Stimulated activated CD4-positive, alpha-beta T cell treated with anti-CD3 and anti-CD28 coated beads, Interleukin-1b, Interleukin-23, amount 100 ng/mL, for 48 hours (primary cell): ENCODE measurements around the gene FMNL2.

Experiments
- DNase-seq: peaks from one replicate; pipeline ENCODE4 v3.0.0-alpha.2; 2020

The FMNL2 gene

DNA sequence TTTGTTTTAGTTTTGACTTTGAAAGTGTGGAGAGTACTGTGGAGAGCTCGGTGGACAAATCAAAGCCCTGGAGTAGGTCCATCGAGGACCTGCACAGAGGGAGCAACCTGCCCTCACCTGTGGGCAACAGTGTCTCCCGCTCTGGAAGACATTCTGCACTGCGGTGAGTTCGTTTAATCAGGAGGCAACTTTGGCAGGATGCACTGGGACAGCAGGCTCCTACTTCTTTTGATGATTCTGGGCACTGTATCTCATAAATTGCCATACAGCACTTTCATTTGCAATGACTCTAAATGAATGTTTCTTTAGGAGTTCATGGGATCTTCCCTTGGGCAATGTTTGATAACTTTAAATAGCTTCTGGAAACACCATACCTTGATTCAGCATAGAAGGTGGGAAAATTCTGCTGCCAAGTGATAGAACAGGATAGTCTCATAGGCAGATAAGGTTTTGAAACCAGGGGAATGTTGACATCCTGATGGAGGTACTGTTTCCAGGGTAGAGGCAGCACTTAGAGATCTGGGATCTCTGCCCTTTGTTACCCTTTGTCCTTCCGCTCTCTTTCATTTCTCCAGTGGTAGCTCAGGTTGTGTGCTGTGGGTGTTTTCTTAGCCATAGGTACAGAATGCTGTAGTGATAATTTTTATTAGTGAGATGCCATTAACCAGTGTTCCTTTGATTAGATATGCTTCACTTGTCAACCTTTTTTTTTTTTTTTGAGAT is 226.1 kb downstream of the FMNL2 start:
- DNase-seq: no peak

DNA sequence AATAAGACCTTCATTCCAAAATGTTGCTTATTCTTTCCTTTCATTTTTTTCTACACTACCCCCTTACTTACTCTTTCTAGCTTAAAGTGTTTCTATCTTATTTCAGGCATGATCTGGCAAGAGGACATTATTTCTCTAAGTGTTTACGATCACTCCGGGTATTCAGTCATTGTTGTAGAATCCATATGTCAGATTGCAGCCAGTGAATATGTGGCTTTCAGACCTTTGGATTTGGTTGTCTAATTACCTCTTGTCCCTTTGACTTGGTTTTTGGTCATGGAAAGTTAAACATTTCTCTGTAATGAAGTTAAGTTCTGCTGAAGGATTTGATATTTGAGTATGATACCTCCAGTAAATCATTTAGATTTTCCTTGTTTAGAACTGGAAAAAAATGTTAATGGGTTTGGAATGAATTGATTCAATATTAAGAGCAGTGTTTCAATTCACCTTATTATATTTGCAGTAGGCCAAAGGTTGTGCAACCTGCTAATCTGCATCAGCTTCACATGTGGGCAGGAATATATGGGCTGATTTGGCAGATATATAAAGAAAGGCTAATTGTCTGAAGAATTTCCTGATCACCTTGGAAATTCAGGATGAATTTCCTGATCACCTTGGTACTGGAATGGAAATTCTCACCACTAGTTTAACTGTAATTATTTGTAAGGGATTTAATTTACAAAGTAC is 227.4 kb downstream of the FMNL2 start:
- DNase-seq: no peak

DNA sequence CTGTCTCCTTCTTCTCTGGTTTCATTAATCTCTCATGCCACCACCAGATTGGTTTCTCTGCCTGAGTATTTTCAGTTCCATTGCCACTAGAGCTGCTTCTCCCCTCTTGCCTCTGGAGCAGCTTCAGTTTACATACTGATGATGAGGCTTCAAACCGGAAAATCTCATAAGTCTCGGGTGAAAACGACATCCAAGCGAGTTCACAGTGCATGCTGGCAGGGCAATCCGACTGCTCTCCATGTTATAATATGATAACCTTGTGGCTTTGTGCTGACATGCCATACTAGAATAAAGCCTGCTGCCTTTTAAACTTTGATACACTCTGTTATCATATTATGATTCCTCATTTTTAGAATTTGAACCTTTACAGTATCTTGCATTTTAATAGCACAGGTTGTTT is 228.8 kb downstream of the FMNL2 start:
- DNase-seq: no peak

DNA sequence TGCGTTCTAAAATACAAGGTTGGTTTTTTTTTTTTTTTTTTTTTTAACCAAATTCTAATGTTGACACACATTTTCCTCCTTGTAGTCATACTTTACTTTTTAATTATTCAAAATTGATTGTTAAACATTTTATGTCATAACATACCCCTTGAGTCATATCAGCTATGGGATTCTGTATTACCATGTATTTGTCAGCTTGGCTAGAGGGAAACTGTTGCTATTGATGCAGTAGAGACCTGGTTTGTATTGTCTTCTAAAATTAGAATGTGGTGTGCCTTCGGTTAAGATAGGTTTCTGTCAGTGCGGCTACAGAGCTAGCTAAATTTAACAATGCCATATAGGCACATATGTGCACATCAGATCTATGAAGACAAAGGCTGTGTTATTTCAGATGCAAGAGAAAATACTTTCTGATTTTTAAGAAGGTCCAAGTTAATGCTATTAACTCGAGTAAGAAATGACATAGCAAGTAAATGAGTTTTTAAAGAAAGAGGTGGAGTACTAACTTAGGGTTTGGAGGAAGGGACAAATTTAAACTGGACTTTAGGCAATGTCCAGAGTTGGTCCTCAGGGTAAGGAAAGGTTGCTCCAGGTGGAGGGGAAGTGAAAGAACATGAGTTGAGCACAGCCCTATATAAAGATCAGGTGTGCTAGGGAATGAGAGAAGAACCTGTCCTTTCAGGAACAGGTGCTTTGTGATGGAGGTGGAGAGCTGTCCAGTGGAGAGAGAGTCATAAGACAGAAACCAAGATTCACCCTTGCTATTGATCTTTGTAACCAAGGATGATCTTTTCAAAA is 230.0 kb downstream of the FMNL2 start:
- no peak for DNase-seq

DNA sequence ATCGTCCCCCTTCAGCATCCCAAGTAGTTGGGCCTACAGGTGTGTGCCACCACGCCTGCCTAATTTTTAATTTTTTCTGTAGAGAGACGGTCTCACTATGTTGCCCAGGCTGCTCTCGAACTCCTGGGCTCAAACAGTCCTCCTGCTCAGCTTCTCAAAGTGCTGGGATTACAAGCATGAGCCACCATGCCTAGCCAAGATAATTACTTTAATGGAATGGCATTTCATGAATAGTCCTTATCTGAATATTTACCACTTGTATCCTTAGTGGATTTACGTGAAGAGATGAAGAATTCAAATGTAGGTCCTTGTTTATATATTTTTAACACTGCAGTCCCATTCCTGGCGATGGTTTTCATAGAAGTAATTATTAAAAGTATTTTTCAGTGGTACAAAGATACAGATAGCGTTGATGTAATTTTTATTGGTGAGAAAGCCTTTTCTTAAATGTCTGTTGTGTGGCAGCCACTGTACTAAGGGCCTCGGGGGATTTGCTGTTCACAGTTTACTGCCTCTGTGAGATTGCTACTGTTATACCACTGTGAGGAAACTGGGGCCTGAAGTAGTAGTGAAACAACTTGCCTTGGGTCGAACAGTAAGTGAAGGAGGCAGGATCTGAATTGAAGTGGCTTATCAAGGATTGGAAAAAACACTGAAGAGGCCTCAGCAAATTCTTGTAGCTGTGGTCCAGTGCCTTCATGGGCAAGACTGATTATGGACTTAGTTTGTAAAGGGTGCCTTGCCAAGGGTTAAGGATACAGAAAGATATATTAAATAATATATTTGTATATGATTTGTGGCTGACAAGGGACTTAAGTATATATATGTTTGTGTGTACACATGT is 231.1 kb downstream of the FMNL2 start:
- DNase-seq: no peak

DNA sequence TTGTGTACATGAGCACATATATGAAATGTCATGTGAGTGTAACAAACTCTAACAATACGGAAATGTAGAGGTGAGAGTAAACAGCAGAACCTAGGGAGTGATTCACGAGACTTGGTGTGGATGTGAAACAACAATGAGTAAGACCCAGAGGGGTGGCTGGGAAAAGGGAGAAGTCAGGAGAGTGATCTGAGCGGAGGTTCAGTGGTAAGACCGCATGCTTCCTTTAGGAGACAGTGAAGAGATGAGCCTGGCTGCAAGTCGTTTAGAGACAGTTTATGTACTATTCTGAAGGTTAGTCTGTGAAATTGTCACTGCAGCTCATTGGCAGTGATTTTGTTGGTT is 231.7 kb downstream of the FMNL2 start:
- no peak for DNase-seq

DNA sequence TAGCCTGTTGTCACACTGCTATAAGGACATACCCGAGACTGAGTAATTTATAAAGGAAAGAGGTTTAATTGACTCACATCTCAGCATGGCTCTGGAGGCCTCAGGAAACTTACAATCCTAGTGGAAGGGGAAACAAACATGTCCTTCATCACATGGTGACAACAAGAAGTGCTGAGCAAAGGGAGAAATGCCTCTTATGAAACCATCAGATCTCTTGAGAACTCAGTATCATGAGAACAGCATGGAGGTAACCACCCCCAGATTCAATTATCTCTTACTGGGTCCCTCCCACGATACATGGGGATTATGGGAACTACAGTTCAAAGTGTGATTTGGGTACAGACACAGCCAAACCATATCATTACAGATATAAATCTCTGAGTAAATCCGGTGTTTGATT is 233.6 kb downstream of the FMNL2 start:
- DNase-seq: no peak

DNA sequence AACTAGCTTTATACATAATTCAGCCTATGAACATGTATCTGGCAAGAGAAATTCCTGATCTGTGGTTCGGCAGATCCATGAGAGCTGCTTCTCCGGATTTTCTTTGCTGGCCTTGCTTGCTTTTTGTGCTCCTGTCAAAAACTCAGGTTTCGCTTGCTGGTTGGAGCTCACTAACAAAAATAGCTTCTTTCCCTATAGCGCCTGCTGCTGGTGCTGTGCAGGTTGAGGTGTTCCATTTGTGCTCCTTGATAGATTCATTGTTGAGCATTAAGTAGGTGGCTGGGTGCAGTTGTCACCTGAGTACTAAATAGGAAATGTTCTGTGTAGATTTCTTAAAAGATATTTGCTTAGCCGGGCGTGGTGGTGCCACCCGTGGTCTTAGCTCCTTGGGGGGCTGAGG is 234.2 kb downstream of the FMNL2 start:
- DNase-seq: no peak

DNA sequence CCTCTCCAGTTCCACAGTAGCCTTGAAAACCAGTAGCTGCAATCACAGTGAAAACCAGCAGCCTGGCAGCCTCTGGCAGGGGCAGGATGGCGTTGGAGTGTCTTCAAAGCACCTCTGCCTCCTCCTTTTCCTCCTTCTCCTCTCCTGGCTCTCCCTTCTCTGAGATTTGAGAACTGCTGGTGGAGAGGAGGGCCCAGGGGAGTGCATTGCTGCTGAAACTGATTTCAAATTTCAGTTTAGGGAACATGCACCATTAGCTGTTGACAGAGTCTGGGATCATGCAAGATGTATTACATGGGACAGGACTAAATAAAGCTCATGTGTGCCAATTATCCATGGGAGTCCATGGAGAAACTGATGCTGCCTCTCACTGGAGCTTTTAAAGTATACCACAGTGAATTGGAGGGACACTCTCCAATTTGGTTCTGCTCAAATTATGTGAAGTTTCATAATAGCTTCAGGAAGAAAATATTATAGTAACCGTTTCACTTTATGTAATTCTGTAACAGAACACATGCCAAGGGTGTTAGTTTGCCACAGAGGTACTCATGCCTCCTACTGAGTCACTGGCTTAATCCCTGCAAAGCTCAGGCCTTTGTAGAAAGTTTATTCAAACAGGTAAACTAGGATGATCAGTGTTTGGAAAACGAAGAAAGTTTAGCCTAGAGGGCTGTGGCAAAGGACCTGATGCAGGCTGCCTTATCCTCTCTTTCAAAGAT is 236.2 kb downstream of the FMNL2 start:
- DNase-seq: no peak

DNA sequence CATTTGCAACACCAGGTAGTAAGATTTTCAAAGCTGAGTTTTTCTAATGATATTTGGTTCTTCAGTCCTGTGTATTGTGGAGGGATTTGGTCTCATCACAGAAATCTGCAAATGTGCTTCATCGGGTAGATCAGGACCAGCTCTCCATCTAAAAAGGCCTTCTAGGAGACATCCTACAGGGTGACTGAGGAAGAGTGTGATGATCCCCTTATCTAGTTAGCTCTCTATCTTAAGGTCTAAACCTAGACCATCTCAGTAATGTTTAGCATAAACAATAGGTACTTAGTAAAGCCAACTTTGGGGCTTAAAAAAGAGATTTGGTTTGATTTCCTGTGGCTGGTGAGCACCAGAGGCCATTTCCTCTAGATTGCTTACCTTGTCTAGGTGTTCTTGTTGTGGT is 237.1 kb downstream of the FMNL2 start:
- DNase-seq: no peak

DNA sequence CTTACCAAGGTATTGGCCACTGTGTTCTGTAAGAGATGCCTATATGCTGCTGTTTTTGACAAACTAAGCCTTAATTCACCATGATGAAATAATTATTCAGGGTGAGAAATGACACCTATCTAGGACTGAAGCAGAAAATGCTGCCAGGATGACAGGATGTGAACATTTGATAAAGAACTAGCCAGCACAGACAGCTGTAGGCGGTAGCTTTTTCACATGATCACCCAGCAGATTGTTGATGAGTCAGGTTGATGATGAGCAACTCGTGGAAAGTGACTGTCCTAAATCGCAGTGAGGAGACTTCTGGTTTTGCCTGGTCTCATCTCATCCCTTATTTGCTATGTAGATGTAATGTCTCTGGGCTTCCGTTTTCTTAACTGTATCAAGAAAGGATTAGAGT is 238.2 kb downstream of the FMNL2 start:
- DNase-seq: peak; percentile 71

DNA sequence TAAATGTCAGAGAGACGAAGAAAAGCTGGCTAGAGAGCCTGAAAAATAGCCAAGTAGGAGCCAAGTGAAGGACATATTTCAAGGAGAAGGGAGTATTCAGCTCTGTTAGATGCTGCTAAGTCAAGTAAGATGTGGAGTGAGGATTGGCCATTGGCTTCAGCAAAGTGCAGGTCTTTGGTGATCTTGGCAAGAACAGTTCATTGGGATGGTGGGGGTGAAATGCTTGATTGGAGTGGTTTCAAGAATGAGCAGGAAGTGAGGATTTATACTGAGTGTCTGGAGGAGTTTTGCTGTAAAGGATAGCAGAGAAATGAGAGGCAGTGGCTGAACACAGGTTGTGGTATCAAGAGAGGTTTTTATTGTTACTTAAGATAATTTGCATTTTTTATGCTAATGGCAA is 242.6 kb downstream of the FMNL2 start:
- DNase-seq: no peak

DNA sequence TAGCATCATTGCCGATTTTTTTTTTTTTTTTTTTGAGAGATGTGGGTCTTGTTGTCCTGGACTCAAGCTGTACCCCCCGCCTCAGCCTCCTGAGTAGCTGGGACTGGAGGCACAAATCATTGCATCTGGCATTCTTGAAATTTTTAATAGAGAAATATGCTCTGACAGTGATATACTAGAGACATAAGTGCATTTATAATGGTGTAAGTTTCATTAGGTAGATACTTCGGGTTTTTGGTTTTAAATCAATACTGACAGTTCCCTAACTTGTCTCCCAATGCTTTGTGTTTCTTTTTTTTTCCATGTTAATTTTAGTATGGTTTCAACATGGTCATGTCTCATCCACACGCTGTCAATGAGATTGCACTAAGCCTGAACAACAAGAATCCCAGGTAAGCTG is 243.6 kb downstream of the FMNL2 start:
- no peak for DNase-seq

DNA sequence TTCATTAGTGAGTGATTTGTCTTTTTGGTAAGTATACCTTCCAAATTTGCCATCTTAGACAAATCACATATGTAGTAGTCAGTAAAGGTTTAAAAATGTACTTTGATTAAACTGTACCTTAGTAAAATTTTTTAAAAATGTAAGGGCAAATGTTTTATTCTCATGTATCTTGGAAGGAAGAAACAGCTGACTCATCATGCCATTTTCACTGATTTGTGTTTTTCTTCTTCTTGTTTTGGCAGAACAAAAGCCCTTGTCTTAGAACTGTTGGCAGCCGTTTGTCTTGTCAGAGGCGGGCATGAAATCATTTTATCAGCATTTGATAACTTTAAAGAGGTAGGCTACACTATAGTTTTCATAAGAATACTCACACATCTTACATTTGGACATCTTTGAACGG is 245.7 kb downstream of the FMNL2 start:
- DNase-seq: no peak

DNA sequence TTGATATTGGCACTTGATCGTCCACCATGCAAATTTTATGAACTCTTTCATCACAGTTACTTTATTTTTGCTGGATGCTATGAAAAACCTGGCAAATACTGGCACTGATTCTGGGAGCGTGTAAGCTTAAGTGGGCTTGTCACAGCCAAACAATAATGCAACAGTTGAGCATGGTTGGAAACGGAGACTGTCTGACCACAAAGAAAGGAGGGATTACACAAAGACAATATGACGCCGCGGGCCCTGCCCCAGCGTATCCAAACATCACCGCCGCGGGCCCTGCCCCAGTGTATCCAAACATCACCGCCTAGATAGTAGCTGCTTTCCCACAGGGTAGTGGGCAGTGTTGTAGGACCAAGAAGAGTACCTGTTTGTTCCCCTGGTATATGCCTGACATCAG is 246.4 kb downstream of the FMNL2 start:
- no peak for DNase-seq

DNA sequence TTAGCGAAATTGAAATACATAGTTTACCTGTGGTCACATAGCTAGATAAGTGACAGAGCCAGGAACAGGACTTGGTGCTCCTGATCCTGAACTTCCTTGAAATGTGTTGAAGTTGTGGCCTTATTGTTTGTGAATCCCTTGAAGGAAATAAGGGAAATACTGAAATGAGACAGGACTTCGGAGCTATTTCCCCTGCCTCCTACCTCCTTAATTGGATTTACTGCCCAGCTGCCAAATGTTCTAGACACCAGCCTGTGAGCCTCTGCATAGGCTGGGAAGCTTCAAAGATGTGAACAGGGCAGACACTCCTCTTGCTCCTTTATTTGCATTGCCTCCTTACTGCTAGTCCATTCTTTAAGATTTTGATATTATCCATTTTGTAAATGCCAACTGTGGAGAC is 247.1 kb downstream of the FMNL2 start:
- no peak for DNase-seq

DNA sequence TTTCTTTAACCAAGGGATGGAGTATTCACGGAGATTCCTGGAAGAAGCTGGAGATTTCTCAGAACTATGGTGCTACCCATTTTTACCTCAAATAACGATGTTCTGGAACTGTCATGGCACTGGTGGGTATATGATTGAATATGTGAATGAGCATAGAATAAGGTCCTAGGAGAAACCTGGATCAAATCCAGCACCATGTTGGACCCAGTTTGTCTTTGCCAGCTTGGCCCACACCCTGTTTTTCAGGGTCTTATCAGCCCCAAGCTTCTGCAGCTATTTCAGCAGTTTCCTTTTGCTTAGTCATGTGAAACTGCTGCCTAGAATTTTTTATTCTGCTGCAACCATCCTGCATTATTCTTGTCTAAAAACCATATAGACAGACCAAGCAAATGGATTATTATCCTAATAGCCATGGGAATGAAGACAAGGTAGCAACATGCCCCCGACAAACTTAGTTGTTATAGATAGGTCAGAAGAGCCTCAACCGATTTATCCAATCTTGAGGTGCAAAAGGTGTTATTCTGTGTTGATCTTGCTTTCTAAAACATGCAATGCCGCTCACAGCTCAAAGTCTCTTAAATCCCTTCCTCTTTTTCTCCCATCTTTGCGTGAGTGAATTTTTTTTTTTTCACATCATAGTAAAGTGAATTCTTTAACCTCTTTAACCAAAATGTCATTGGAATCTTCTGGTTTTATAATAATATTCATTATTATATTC is 248.7 kb downstream of the FMNL2 start:
- DNase-seq: no peak

DNA sequence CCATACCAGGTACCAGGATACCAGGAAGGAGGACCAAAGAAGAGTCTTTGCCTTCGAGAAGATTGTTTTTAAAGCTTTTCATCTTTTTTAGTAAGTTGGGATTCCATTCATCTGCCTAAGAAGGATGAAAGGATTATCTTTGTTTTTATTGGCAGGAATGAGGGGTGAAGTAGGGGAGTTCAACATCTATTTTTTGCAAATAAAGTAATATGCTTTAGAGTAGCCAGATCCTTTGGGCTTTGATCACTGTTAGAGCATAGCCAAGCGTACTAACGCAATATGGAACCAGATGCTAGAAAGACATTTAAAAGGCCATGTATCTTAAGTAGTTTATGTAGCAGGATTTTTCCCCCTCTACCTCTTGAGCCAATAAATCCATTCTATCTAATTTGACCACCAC is 249.3 kb downstream of the FMNL2 start:
- DNase-seq: no peak

DNA sequence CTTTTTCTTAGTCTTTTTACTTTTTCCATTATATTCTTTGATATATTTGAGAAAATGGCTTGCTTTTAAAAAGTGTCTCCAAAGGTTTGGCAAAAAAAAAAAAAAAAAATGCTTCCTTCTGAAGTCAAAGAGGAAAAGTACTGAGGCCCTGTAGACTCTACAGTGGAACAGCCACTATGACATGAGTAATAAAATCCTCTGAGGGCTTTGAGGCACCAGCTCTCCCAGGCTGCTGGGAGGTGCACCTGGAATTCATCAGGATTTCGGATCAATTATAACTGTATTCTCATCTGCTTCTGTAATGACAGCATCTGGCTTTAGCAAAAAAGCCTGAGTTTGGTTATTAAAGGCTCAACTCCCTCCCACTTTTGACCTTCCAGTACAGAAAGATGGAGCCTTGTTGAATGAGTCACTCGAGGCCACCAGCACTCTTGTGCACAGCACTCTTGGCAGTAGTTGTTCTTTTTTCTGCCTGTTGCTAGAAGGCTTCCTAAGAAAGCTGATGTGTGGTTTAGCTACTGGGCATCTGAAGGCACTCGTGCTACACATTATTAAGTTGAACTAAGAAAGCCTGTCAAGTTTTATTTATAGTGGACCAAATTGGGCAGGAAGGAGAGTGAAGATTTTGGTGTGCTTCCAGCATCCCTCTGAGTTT is 251.0 kb downstream of the FMNL2 start:
- no peak for DNase-seq

DNA sequence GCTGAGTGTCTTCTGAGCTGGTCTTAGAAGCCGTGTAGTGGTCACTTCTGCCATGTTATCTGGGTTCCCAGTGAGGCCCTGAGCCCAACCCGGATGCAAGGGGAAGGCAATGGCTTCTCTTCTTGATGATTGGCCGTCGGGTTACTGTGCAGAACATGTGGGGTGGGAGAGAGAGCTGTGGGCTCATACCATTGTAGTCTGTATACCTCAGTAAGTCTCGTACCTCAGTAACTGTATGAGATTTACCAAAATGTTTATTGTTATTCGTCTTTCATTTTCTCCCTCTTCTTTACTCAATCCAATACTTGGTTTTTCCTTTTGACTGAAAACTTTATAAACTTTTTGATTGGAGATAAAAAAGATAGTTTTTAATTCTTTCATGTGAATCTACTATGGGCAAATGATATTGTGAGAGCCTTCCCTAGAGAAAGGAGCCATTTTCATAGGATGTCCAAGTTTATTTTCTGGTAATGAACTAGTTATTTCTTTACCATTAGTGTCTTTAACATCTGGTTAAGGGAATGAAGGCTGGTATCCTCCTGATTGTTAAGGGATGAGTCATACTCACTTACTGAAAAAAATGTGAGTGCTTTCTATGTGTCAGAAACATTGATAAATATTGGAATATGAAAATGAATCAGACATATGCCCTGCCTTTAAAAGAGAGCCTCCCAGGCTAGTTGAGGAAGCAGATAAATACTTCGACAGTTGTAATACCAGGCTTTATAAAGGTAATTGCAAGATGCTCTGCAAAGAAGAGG is 252.4 kb downstream of the FMNL2 start:
- DNase-seq: no peak

DNA sequence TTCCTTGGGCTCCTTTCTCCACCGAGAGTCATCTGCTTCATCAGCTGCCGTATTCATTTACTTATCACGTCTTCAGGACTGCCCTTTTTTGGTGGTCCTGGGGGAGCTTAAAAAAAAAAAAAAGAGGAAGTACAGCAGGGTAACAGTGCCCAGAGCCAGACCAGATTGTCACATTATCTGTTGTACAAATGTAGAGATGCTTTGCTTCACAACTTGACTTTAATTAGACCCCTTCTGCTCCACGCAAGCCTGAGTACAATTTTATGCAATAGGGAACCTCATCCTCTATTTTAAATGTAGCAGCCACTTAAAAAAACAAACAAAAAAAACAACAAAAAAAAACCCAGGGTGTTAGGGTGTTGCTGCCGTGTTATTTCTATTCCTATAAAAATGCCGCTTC is 254.0 kb downstream of the FMNL2 start:
- DNase-seq: no peak
